Limb (tissue), 2 donors: ENCODE measurements around the gene SLC1A5.

Source experiments
- DNase-seq, 2 donors: peaks; one replicate each; pipeline ENCODE4 v3.0.0-alpha.2; 2016; ENCODE audit errors: extremely low spot score in 2 of 2

Gene SLC1A5

DNA sequence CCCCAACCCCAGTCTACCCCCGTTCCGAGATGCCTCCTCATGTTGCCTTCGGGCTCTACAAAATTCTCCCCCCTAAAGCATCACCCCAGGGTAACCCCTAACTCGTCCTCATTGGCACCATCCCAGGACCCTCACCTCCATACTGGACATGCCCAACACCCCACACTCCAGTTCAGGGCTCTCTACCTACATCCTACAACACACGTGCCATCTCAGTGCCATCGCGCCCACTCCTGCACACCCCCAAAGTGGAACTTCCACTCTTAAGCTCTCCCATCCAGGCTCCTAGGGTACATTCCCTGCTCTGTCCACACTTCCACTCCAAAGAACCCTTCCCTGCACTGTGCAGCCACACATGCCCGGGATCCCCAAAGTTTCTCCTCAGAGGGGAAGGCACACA, 43.4 kb downstream of the SLC1A5 start:
- no peak for DNase-seq

DNA sequence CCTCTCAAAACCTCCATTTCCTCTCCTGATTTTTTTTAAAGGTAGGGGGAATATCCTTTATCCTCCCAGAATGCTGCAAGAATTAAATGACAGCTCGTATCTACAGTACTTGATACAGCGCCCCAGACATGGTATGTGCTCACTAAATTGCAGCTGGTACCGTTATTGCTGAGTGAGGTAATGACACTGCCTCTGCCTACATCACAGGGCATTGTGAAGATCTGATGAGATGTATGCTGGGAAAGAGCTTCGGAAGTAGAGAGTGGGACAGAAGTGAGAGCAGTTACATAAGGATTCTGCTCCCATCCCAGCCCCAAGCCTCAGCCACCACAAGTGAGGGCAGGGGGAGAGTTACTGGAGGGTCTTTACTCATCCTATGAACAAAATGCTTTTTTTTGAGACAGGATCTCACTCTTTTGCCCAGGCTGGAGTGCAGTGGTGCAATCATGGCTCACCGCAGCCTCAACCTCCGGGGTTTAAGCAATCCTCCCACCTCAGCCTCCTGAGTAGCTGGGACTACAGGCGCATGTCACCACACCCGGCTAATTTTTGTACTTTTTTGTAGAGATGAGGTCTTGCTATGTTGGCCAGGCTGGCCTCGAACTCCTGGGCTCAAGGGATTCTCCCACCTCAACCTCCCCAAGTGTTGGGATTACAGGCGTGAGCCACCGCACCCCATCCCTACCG, 44.2 kb downstream of the SLC1A5 start:
- no peak for DNase-seq

DNA sequence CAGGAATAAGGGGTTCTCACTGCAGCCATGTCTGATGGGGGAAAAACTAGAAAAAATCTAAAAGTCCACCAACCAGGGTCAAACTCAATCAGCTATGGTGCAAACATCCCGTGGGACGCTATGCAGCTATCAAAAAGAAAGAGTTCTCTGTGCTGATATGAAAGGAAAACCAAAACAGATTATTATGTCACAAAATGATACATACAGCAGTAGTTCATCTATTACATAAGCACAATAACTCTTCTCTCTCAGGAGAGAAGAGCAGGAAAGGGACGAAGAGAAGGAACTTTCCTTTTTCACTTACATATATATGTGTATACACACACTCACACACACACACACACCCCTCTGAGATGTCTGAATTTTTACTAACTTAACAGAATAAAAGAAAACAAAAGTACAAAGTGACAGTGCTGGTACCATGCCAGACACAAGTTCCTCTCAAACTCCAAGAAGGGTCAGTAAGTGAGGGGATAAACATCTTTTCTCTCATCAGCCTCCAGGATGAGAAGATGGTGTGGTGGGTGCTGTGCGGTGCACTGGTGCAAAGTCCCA, 45.4 kb downstream of the SLC1A5 start:
- no peak for DNase-seq

DNA sequence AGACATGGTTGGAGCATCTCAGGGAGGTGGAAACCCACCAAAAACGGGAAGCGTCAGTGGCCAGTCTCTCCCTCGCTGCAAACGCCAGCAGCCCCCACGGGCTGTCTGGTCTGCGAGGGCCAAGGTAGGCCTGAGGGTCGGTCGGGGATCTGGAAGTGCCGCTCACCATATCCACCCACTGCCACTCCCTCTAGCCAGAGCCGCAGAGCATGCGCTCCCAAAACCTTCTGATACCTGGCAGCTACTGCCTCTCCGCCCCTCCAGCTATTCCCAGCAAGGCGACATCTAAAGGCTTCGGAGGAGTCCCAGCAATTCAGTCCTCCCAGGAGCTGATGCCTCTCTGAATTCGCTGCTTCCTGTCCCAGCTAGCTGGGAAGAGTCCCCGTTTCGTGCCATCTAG, 46.9 kb downstream of the SLC1A5 start:
- no peak for DNase-seq

DNA sequence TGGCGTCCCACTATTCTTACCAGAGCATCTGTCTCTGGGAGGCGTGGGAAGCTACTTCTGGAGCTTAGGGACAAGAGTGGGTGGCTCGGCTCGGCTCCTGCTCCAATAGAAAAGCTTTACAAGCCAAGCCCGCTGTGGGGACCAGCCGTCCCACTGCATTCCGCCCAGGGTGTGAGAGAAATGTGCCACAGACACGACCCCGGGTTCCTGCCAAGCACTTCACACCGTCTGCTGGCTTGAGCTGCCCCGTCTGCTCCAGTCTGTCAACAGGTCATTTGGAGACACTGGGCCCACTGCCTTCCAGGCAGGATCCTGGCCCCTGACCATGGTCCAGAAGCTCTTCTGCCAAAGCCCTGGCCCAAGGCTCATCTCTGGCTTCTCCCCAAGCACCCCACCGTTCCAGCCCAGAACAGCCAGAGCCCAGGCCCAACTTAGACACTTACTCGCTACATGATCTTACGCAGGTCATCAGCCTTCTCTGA, 49.1 kb downstream of the SLC1A5 start:
- no peak for DNase-seq

DNA sequence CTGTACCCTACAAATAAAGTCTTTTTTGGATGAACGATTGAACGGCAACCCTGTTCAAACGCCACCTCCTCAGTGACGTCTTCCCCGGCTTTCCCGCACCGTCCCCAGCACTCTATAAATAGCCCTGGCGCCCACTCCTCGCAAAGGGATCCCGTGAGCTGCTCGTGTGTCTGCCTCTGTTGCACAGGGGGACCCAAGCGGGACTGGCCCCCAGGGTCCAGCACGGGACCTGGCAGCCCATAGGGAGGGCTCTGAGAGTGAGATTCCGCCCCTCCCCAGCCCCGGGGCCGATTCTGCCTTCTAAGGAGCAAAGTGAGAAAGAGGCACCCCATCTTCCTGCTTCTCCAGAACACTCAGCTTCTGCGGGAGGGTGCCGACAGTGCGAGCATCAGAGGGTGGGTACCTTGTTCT, 50.6 kb downstream of the SLC1A5 start:
- no peak for DNase-seq

DNA sequence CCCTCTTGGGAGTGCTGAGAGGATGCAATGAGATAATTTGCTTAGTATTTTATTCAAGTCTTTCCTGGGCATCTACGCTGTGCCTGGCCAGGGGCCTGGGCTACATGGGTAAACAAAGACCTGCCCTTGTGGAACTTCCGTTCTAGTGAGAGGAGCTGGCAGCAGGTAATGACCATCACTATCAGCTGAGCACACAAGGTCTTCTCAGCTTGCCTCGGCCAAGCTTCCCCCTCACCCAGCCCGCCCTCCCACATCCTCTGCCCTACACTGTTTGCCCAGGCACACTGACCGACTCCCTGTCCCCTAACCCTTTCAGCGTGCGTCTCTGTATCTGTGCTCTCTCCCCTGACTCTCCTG, 51.1 kb downstream of the SLC1A5 start:
- no peak for DNase-seq

DNA sequence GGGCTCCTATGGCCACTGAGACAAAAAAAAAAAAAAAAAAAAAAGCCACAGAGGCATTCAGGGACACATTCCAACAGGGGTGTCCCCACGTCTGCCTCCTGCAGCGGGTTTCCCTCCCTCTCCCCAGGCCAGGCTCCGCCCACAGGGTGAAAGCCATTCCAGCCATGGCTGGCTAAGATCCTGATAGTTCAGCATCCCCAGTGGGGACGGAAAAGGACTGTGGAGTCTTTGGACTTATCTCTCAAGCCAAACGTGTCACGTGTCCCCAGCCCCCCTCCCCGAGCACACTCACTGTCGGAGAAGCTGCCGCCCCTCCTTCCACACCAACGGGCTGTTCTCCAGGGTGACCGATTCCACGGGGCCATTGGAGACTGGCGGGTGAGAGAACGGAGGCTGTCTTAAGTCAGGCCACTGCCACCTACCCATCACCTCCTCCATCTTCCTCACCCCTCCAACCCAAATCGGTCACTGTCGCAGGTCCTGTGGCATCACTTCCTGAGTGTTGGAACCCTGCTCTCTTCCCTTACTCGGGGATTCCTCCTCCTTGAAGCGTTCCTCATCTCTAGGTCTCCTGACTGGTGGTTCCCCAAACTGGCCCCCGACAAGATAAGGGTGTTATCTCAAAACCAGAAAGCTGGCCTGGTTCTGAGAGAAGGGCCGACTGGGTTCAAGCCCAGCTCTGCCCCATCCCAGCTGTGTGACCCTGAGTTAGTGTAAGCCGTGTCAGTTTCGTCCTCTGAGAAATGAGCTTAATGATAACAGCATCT, 51.7 kb downstream of the SLC1A5 start:
- no peak for DNase-seq

DNA sequence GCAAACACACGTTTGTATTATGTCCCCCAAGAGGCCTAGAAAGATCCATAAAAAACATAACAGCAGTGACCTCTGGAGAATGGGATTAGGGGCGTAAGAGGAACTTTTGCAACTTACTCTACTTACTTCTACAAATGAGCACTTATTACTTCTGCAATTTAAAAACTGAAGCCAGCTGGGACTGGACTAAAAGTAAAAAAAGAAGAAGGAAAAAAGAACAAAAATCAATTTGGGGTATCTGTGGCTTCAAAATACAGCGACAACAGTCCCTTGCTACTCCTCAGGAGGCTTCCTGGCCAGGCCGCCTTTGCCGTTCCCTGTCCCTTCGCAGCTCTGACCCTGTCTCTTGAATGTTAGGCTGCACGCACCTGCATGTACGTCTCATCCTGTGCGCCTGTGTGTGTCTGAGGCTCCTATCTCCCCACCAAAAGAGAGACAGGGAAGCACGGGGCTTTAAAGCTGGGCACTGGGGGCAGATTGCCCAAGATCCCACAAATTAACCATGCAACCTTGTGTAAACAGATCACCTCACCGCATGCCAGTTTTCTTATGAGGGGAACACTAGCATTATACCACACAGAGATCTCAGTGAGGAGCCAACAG, 54.6 kb downstream of the SLC1A5 start:
- no peak for DNase-seq

DNA sequence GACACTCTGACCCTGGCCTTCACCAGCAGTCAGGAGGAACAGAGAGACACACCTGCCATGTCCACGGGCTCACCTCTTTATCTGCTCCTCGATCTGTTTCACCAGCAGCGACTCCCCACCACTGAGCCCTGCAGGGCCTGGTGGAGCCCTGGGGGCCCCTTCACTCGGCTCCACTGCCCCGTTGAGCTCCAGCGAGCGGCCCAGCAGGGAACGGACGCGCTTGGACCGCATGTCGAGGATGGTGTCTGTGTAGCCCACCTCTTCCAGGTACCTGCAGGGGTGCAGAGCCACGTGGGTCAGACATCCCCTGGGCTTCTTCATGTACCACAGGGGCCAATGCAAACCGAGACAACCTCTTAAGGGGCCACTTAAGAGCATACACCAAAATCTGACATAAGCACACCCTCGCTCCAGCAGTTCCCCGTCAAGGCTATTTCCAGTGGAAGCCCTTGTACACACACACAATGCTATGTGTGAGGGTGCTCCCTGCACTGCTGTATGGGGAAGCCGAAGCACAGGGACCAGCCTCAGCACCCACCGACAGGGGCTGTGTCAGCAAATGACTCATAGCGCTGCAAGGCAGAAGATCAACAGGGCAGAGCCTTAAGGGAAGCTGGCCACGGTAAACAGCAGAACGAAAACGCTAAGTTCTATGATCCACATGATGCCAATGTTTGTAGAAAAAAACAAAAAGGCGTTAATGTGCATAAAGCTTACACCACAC, 55.3 kb downstream of the SLC1A5 start:
- no peak for DNase-seq

DNA sequence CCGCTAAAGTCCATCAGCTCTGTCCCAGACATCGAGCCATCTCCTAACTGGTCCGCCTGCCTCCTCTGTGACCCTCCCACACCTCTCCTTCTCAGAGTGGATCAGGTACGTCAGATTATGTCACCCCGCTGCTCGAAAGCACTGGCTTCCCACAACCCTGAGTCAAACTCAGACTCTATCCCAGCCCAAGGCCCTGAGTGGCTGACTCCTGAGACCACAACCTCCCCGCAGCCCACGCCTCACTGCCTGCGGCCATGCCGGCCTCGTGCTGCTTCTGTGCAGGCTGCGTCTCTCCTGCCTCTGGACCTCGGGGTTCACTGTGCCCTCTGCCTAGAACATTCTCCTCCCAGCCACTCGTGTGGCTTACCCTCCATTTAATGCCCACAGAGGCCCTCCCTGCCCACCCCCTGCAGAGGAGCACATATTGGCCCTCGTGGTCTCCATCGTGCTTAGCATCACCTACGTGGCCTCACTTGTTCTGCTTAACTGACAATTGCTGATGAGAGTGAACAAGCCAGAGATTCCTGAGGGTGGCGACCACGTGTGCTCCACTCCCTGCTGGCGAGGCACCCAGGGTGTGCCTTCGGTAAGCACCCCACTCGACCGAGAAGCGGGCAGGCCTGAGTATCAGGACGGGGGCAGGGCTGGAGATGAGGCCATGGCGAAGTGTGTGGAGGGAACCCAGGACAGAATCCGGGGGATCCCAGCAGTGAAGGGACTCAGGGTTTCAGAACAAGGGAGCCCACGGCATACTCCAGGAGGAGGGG, 56.0 kb downstream of the SLC1A5 start:
- DNase-seq, result no peak

DNA sequence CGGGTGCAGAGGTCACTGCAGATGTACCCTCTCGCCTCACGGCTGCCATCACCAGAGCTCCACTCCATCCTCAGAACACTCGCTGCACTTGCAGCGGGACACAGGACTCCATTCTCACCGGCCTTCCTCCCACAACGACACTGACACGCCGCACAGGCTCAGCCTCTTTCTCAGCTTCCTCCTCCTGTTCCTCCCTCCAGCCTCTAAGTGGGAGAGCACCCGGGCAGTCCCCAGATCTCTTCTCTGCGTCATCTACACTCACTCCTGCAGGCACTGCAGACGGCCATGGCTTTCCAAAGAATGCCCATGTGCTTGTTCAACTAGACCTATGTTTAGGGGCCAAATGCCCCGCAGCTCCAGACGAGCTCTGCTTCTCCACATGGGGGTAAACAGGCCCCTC, 56.8 kb downstream of the SLC1A5 start:
- DNase-seq, result no peak

DNA sequence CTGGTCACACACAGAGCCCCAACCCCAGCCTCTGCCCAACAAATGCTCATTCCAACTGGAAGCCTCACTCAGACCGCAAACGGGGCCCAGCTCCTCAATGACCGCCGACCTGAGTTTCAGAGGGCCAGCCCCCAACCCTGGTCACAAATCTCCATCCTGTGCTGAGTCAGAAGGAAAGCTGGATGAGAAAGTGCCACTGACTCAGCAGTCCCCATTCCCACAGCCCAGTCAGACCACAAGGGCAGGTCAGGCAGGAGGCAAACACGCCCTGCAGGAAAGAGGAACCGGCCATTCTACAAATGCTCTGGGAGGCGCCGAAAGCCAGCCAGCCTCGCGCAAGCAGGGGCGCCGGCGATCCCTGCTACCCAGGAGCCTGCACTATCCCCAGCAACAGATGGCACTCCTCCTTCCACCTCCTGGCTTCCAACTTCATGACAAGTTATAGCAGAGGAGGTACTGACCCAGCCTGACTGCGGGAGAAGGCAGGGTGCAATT, 57.3 kb downstream of the SLC1A5 start:
- DNase-seq, result no peak

DNA sequence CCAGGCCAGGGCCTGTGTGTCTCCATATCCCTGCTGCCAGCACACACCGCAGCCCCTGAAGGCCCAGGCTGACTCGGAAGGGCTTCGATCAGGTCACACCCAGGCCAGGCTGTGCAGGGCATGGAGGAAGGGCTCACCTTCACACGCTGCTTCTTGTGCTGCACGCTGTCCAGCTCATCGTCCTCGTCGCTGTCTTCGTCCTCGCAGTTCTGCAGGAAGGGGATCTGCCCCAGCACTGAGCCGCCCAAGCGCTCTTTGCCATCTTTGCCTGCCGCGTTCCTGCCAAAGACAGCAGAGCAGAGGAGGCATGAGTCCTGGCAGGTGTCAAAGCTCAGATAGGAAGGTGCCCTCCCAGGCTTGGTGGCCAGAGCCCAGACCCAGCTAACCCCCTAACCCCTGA, 57.8 kb downstream of the SLC1A5 start:
- DNase-seq, result no peak

DNA sequence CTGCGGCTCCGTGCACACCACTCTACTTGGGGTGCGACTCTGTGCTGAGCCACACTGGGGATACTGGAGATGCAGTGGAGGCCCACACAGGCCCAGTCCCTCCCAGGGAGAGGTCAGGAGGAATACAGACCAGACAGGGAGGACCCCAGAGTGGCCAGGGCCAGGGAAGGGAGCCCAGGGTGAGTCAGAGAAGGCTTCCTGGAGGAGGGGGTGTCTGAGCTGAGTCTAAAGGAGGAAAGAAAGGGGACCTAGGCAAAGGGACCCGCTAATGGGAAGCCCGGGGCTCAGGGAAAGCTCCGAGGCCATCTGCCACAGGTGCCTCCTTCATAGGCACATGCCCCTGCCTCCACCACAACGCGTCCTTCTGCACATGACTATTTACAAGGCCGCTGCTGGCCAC, 58.2 kb downstream of the SLC1A5 start:
- no peak for DNase-seq

DNA sequence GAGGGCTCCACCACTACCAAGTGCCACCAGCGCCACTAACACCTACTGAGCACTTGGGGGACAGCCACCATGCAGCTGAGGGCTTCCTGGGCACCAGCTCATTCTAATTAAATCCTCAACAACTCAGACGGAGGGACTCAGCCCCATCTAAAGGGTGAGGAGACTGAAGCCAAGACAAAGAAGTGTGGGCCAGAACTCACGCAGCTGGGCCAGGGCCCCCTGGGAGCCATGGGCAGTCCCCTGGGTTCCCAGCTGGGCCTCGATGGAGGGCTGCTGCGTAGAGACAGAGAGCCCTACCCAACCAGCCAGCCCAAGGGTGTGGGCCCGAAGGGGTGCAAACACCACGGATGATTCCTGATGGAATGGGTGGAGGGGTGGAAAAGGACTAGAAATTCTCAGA, 58.7 kb downstream of the SLC1A5 start:
- no peak for DNase-seq

DNA sequence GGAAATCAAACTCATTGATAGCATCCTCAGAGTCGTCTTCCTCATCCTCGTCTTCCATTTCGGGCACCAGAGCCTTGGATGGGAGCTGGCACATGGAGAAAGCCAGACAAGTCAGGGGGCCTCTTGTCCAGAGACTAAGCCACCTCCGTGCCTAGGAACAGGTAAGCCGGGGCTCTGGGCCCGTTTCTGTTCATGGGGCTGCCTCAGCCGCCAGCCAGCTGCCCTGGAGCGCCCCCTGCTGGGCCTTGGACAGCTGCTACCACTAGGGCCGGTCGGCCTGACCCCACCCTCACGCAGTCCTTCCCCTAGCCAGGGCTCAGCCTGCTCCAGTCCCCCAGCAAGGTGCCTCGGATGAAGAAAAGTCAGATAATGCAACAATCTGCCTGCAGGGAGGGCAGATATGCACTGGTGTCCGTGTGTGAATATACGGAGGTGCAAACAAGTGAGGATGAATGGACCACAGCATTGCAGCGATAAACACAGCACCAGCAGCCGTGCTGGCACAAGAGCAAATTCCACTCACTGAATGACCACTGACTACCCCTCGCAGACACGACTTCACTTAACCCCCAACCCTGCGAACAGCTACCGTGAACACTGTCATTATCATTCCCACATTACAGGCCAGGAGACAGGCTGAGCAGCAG, 59.6 kb downstream of the SLC1A5 start:
- DNase-seq, result peak; percentile 41 to 77

DNA sequence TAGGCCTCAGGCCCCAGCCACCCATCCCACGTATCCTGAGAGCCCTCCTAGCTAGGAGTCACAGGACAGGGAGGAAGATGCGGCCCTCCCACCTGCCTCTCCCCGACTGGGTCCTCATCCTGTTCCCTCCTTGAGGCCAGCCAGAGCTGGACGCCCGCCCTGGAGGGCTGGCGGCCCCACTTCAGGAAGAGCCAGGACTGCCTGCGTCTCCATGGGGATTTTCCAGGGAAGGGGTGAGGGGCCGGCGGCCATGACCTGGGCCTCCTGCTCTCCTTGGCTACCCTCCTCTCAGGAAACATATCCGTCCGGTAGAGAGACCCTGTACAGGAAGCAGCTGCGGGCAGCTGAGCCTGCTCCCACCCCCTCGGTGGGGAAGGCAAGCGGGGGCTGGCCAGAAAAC, 60.2 kb downstream of the SLC1A5 start:
- DNase-seq, result peak in 1 of 2 donors; percentile 24

DNA sequence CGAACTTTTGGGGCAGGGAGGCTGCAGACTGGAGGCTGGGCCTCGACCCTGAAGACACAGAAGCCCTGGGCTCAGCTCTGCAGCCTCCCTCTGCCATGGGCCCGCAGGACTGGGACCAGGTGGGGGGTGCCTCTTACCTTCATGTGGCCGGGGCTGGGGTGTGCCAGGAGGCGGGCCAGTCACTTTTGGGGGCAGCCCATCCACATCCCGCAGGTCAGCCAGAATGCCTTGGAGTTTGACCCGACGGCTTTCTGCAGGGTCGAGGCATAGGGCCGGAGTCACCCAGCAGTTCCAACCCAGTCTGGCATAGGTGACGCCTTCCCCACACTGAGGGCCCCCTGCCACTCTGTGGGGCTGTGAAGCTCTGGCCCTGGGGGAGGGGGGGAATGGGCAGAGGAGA, 60.6 kb downstream of the SLC1A5 start:
- no peak for DNase-seq

DNA sequence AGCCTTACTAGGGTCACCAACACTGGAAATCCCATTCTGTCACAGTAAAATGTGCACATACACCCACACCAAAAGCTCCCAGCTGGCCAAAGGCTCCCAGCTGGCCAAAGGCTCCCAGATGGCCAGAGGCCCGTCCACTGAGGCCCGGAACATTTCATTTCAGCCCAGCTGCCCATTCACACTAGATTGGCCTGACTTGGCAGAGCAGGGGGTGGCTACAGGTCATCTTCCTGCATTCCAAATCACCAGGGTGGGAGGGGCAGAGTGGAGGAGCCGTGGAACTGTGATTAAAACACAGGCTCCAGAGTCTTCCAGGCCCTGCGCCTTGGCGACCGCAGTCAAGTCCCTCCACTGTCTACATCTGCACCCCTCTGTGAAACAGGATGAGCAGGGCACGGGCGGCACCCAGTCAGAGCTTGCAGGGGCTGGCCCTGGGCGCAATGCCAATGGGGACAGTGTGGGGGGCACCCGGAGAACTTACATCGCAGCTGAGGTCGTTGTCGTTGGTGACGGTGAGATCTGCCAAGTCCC, 61.4 kb downstream of the SLC1A5 start:
- DNase-seq, result peak in 1 of 2 donors; percentile 34
